HG03469 (cell line): ENCODE results near the gene TXNDC8.
"Not testable (repeated sequence)": the region's sequence is repeated elsewhere in the genome, so short reads cannot be mapped to it uniquely, and the experiment has no call there.

Source experiments
- ATAC-seq: cut with Tn5 transposase; IDR thresholded peaks from one replicate; pipeline ENCODE4 v1.9.1; 2021; ENCODE audit warnings: mild to moderate bottlenecking, moderate library complexity, moderate number of reproducible peaks; ENCODE audit not compliant: unreplicated experiment

TXNDC8 gene

DNA sequence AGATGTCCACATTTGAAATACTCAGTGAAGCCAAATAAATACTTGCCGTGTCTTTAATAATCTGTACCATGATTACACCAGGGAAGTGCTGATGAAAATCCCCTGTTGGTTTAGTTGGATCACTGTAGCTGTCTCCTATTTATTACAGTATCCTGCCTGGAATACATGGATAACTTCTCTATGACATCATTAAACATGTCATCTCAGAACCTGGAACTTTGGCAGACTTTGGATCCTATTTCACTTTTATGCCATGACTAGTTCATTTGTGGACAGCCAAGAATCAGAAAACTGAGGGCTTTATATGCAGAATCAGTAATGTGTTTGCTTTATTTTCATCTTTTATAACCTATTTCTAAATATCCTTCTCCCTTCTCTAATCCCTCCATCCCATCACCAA, at the start of gene TXNDC8:
Gene TXNDC8, minus strand, starts transcription at position 137 of the 400 bp plus-strand sequence.
- ATAC-seq = no peak

DNA sequence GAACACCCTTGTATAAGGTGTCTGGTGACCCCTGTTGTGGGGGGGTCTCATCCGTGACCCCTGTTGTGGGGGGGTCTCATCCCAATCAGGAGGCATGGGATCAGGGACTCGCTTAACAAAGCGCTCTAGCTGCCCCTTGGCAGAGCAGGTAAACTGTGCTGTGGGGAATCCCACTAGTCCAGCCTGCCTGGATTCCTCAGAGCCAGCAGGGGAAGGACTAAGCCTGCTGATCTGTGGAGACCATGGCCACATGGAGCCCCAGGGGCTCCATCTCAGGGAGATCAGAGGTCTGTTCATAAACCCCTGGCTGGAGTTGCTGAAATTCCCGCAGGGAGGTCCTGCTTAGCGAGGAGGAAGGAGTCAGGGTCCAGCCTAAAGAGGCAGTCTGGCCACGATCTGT, 45.8 kb upstream of the TXNDC8 start:
- ATAC-seq = no peak

DNA sequence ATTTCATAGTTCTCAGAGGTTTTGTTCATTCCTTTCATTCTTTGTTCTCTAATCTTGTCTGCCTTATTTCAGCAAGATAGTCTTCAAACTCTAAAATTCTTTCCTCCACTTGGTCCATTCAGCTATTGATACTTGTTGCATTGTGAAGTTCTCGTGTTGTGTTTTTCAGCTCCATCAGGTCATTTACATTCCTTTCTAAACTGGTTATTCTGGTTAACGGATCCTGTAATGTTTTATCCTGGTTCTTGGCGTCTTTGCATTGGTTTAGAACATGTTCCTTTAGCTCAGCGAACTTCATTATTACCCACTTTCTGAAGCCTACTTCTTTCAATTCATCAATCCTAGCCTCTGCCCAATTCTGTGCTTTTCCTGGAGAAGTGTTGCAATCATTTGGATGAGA, 45.1 kb upstream of the TXNDC8 start:
- ATAC-seq = no peak

GRCh38 chr9:110371411-110372007, 33.8 kb upstream of the TXNDC8 start:
- no peak for ATAC-seq

GRCh38 chr9:110370315-110370714, 32.7 kb upstream of the TXNDC8 start:
- no peak for ATAC-seq

DNA sequence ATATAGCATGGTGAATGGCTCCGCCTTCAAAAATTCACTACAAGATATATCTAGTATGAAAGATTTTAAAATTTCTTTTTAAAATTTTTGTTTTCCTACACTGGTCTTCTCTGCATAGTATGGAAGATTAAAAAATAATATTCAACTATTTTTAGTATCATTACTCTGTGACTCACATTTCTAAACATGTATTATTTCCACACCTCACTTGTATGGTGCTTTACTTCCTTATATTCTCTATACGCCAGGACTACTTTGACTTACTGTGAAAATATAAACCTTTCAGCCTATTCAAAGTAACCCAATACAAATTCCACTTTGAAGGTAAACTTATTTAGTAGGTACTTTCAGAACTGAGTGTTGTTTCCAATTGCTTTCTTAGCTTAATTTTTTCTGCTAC, 26.8 kb upstream of the TXNDC8 start:
- ATAC-seq = no peak

- ATAC-seq = not testable (repeated sequence)
Observed at GRCh38 chr9:110358992-110359391, 21.3 kb upstream of the TXNDC8 start.

DNA sequence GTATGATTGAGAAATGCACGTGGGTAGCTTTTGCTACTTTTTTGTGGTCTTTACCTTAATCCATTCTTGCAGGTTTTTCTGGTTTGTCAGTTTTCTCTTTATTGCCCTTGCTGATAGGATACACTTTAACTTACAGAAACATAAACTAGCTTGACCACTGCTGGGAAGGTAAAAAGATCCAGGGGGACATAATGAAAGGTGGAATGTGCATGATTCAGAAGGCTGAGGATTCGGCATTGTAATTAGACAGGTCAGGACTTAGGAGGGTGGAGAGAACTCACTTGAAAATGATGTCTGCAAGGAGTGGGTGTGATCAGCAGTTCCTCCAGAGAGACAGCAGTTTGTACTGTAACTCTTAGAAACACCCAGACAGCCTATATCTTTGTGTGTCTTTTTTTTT, 19.8 kb upstream of the TXNDC8 start:
- ATAC-seq = no peak

- ATAC-seq = no peak
Observed at GRCh38 chr9:110356639-110357395, 19.2 kb upstream of the TXNDC8 start.

- no peak for ATAC-seq
Observed at GRCh38 chr9:110355911-110356310, 18.2 kb upstream of the TXNDC8 start.

DNA sequence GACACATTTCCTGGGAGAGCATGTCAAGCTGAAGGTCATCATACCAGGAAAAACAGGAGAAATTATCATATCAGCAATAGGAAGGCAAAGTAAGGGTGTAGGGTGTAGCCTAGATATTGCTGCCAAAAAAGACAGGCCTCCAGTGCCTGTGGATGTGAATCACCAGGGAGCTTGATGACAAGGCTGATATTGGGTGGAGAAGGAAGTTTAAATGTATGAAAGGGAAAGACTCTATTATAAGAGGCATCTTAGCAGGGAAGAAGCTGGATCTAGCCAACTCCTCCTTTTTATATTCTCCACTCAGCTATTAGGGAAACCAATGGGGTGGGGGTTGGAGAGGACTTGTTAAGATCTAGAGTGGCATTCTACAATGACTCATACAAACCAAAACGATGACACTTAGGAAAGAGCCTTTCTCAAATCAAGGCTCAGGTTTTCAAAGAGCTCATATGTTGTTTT, 13.4 kb upstream of the TXNDC8 start:
- no peak for ATAC-seq

DNA sequence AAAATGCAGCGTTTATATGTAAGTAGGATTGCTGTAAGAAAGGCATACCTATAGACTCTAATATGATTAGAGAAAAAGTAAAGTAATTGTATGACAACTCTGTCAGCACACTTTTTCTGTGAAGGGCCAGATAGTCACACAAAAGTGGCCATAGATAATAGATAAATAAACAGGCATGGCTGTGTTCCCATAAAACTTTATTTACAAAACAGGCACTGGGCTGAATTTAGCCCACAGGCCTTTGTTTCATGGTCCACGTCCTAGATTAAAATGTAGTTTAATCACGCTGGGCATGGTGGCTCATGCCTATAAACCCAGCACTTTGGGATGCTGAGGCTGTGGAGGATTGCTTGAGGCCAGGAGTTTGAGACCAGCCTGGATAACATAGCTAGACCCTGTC, 8.7 kb upstream of the TXNDC8 start:
- ATAC-seq = no peak

DNA sequence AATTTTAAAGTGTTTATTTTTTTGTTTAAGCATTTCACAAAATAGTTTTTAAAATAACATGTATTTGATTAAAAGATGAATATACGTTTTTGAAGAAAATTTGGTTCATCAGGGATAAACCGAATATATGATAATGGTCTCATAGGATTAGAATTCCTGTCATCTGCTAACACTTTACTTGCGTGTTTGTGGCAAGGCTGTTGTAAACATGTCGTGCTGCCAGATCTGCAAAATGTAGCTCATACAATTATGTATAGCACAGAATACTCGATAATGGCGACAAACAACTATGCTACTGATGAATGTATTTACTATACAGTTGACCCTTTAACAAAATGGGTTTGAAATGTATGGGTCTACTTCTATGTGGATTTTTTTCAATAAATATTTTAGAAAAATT, 7.2 kb upstream of the TXNDC8 start:
- no peak for ATAC-seq

DNA sequence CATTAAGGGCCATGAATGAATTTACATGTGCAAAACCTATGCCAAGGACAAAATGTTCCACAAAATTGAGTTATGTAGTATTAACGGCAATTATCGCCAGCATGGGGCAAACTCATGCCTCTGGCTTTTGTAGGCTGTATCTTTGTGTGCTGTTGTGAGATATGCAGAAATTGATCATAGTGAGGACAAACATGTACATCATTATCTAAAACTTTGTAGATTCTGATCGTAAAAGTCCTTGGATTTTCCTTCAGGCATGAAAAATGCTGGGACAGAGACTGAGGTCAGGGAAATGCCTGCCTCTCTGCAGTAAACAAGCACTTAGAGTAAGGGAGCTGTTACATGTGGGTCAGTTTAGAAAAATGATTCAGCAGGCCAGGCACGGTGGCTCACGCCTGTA, 5.9 kb upstream of the TXNDC8 start:
- no peak for ATAC-seq

GRCh38 chr9:110340306-110340705, 2.6 kb upstream of the TXNDC8 start:
- ATAC-seq = no peak

DNA sequence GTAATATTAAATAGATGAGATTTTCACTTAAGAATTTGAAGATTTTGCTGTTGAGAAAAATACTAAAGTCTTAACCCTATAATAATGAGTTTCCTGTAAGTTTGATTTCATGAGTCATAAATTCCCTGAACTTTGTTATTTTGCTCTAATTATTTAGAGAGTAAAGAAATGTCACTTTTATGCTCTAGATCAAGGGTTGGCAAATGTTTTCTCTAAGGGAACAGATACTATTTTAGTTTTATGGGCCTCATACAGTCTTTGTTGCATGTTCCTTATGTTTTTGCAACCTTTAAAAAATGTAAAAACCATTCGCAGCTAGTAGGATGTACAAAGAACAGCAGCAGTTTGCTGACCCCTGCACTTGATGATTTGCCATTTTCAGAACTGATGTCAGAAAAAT, 480 bp upstream of the TXNDC8 start:
- no peak for ATAC-seq

GRCh38 chr9:110336363-110336762, 1.3 kb downstream of the TXNDC8 start:
- ATAC-seq = no peak

- no peak for ATAC-seq
Observed at GRCh38 chr9:110334871-110335270, 2.8 kb downstream of the TXNDC8 start.

- ATAC-seq = no peak
Observed at GRCh38 chr9:110334183-110334582, 3.5 kb downstream of the TXNDC8 start.

- ATAC-seq = no peak
Observed at GRCh38 chr9:110332766-110333165, 4.9 kb downstream of the TXNDC8 start.

GRCh38 chr9:110330484-110331105, 7.1 kb downstream of the TXNDC8 start:
- no peak for ATAC-seq

DNA sequence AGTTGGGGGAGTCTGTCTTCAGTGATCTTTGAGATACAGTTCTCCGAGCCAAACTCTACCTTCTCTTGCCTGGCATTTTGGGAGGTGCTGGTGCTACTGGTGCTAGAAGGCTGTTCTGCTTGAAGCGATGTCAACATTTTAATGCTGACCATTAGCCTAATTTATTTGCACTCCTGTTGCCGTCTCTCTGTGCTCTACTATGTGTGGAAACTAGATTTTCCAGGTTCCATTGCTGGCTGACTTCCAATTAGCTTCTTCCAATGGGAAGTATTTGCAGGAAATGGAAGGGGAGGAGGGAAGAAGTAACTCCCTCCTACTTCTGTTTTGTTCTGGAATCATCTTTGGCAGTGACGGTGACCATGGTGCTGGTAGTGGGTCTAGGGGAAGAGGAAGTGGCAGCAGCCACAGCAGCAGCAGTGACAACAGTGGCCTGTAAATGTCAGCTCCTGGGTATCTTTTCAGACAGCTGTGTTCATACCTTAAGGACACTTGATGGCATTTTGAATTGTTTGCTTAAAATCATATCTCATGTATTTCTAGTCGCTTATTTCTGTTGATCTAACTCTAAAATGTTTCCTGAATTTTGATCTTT, 7.9 kb downstream of the TXNDC8 start:
- no peak for ATAC-seq
